Right renal cortex interstitium (tissue), 3 donors: ENCODE measurements around the gene HLA-C. TPM values are rescaled to one million over a fixed set of nuclear protein-coding genes. Genes with fewer than 3 reads are reported as not detected.
"Not testable (repeated sequence)": the region's sequence is repeated elsewhere in the genome, so short reads cannot be mapped to it uniquely, and the experiment has no call there.

Experiments
- DNase-seq, 3 donors: peaks; one replicate each; pipeline ENCODE4 v3.0.0-alpha.2; 2013; ENCODE audit warnings: low read depth in 3 of 3, low spot score in 2 of 3
- polyA plus RNA-seq, 3 donors: library from polyadenylated mRNA; unstranded; fragments of 120-200 nt; gene quantifications; one replicate each; pipeline ENCODE4 v1.2.1, GENCODE V29; 2013; ENCODE audit not compliant: insufficient read length in 3 of 3

Gene HLA-C
- polyA plus RNA-seq, 3 donors, result 81.5 to 157 (median 126) TPM

DNA sequence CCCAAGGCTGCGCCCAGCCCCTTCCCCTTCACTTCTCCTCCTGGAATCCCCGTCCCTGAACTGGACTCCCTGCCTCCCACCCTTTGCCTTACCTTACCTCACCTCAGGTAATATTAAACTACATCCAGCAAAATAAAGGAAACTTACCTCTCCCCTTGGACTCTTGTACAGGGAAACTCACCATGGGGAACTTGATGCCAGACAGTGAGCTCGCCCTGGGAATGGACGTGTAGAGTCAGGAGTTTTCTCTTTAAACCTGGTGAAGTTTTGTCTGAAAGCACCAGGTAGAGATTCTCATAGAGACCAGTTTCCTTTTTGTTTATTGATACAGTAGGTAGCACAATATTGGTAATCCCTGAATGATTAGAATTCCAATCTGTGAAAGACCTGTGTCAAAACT lies 544 bp upstream of the HLA-C start:
- DNase-seq, result peak in 1 of 3 donors; percentile 13

DNA sequence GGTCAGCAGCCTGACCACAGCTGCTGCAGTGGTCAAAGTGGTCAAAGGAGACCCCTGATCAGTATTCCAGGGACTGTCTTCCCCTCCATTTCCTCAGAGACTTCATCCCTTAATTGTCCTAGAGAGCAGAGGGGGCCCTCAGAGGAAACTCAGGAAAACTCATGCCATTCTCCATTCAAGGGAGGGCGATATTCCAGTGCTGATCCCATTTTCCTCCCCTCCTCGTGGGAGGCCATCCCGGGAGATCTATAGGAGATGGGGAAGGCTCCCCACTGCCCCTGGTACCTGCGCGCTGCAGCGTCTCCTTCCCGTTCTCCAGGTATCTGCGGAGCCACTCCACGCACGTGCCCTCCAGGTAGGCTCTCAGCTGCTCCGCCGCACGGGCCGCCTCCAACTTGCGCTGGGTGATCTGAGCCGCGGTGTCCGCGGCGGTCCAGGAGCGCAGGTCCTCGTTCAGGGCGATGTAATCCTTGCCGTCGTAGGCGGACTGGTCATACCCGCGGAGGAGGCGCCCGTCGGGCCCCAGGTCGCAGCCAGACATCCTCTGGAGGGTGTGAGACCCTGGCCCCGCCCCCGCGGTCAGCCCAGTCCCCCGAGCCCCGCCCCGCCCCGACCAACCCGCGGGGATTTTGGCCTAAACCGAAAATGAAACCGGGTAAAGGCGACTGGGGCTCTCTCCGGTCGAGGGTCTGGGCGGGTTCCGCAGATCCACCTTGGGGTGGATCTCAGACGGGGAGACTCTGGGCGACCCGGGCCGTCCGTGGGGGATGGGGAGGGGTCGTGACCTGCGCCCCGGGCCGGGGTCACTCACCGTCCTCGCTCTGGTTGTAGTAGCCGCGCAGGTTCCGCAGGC lies 878 bp downstream of the HLA-C start:
- peak in 1 of 3 donors; percentile 29 for DNase-seq

GRCh38 chr6:31268836-31269235 lies 3.1 kb downstream of the HLA-C start:
- no peak for DNase-seq

GRCh38 chr6:31268369-31268765 lies 3.5 kb downstream of the HLA-C start:
- no peak for DNase-seq

DNA sequence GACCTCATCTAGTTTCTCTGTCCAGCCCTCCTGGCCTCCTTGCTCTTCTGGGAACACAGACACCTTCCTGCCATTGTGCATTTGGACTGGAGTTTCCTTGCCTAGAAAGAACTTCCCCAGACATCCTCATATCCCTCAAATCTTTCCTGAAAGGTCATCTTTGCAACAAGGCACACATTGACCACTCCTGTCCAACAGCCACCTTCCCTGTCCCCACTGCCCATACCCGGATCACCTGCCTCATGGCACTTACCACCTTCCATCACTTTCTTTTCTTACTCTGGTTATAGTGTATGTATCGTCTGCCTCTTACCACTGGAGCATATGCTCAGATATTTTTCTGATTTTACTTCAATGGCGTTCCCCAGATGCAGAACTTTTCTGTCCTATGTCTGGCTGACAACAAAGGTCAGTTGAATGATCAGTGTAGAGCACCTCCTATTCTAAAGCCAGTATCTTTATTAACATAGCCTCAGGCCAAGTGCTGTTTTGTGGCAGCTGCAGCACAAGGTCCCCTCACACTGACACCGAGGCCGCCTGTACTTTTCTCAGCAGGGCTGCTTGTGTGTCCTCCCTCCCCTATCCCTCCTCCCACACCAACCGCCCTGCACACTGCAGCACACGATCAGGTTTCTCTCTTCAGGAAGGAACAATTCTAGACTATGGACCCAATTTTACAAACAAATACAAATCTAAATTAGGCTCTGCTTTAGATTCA lies 4.1 kb downstream of the HLA-C start:
- DNase-seq, result no peak

DNA sequence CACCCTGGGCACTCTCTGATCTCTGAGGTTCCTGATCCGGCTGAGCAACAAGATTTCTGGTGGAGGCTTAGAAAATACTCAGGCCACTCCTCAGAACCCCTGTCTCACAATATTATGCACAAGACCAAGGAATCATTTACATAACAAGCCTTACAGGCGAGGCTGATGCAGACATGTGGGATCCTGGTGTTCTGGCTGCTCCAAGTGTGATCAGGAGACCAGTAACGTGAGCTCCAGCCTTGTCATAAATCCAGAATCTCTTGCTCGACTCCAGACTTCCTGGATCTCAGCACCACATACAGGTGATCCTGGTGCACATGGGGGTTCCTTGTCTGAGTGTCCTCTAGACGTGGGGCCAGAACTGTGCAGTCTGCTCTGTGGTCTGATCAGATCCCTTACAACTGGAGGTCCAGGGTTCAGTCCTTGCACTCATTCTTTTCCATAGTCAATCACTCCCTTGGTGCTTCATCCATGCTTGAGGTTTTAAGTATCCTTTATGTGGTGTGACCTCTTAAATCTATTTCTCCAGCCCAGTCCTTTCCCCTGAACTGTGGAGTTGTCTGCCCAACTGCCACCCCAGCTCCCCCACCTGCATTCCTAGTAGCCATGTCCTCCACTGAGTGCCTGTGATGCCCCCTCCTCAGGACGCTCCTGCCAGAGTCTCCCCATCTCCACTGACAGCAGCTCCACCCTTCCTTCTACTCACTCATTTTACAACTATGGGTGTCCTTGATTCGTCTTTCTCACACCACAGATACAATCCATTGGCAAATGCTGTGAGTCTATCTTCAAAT lies 5.1 kb downstream of the HLA-C start:
- no peak for DNase-seq

DNA sequence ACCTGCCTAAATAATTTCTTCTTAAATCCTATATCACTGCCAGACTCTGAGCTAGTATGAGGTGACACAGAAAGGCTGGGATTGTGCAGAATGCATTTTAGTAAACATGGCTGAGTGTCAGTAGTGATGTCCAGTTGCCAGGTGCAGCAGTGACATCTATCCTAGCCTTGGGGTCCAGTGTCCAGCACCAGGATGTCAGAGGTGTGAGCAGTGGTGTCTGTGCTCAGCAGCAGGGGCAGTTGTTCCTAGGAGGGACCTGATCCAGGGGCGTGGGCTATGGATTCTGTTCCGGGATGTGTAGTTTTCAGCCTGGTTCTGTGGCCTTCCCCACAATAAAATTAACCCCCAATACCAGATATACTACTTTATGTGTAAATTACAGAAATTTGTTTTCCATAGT lies 6.0 kb downstream of the HLA-C start:
- DNase-seq, result no peak

DNA sequence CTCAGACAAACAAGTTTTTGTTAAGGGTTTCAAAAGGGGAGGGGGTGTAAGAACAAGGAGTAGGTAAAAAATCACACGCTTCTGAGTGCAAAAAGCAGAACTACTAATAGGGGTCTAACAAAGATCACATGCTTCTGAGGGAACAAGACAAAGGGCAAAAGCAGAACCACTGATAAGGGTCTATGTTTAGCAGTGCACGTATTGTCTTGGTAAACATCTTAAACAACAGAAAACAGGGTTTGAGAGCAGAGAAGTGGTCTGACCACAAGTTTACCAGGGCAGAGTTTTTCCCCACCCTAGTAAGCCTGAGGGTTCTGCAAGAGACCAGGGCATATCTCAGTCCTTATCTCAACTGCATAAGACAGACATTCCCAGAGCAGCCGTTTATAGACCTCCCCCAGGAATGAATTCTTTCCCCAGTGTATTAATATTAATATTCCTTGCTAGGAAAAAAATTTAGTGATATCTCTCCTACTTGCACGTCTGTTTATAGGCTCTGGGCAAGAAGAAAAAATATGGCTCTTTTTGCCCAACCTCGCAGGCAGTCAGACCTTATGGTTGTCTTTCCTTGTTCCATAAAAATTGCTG lies 8.5 kb downstream of the HLA-C start:
- not testable (repeated sequence) for DNase-seq

DNA sequence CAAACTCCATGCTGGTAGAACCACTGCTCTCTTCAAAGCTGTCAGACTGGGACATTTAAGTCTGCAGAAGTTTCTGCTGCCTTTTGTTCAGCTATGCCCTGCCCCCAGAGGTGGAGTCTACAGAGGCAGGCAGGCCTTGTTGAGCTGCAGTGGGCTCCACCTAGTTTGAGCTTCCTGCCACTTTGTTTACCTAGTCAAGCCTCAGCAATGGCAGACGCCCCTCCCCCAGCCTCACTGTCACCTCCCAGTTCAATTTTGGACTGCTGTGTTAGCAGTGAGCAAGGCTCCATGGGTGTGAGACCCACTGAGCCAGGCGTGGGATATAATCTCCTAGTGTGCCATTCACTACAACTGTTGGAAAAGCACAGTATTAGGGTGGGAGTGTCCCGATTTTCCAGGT lies 11.9 kb downstream of the HLA-C start:
- DNase-seq, result not testable (repeated sequence)

- DNase-seq, result no peak
These were observed 19.3 kb downstream of the HLA-C start for GRCh38 chr6:31252625-31253024.

DNA sequence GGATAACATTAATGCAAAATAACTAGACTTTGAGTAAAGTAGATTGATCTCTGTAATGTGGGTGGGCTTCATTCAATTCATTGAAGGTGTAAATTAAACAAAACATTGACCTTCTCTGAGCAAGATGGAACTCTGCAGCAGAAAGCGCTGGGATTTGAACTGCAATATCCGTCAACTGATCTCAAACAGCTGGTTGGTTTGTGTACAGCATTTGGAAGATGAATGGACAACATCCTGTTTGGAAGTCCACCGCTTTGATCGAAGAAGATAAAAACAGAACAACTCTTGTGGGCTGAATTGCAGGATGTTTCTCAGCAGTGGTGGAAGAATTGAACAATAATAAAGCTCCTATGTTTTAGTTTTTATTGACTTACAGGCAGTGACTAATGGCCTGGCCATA lies 20.6 kb downstream of the HLA-C start:
- no peak for DNase-seq

- DNase-seq, result no peak
These were observed 22.7 kb downstream of the HLA-C start for GRCh38 chr6:31249184-31249583.

DNA sequence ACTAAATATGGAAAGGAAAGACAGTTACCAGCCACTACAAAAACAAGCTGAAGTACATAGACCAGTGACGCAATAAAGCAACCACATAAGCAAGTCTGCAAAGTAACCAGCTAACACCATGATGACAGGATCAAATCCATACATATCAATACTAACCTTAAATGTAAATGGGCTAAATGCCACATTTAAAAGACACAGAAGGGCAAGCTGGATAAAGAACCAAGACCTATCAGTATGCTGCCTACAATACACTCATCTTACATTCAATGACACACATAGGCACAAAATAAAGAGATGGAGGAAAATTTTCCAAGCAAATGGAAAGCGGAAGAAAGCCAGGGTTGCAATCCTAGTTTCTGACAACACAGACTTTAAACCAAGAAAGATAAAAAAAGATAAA lies 24.1 kb downstream of the HLA-C start:
- no peak for DNase-seq

GRCh38 chr6:31246051-31246521 lies 25.8 kb downstream of the HLA-C start:
- DNase-seq, result peak in 2 of 3 donors; percentile 44 to 49

DNA sequence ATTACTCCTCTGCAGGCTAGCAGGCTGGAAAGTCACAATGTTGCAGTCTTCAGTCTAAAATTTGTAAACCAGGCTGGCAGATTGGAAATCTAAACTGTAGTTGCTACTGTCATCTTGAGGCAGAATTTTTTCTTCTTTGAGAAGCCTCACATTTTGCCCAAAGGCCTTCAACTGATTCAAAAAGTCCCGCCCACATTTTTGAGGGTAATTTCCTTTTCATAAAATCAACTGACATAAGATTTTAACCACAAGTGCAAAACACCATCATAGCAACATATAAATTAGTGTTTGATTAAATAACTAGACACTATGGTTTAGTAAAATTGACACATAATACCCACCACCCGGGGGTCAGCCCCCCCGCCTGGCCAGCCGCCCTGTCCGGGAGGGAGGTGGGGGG lies 28.4 kb downstream of the HLA-C start:
- no peak for DNase-seq

- no peak for DNase-seq
These were observed 32.0 kb downstream of the HLA-C start for GRCh38 chr6:31239854-31240253.

- not testable (repeated sequence) for DNase-seq
These were observed 37.8 kb downstream of the HLA-C start for GRCh38 chr6:31234101-31234500.

DNA sequence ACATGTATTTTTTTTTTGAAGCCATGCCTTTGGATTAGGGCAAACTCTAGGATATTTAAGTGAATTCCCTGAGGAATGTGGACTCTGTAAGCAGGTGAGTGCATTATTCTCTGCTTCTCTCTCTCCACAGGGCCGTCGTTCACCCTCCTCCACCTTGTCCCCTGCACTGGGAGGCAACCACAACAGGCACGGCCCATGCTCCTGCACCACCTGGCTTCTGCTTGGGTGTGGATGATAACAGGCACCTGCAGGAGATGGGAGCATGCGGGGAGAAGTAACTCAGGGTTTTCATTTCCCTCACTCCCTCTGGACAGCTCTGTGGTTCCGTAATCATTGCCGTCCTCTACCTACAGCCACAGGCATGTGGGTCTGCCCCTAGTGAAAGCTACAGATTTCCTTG lies 43.4 kb downstream of the HLA-C start:
- DNase-seq, result no peak

DNA sequence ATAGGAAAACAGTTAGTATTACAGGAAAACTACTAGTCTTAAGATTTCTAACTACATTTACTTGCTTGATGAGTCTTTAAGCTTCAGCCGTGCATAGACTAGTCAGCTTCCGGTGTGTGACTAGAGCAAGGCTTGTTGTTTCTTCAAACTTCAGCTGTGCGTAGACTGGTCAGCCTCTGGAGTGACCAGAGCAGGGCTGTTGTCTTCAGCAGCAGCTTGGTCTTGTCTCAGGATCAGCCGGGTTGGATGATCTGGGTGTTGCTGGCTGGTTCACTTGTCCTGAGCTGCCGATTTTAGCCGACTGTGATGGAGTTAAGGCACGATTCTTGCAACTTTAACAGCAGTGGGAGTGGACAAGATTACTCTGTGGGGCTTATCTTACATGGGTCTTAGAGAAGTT lies 44.7 kb downstream of the HLA-C start:
- no peak for DNase-seq

- DNase-seq, result no peak
These were observed 46.2 kb downstream of the HLA-C start for GRCh38 chr6:31225735-31226134.

DNA sequence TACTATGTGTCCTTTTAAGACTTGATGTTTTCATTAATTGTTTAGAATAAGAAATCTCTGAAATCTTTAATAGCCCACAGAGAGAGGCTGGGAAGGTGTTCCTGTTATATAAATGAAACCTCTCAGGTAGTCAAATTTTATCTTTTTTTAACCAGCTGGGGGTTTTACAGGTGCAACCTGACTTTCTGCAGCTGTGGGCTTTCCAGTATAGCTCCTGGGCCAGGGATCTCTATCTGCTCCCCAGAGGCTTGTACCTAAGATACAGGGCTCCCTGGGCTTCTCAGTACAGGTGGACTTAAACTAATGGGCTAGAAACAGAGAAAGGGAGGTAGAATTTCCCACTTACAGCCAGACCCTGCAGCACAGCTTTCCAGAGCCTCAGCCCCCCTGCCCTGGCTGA lies 49.4 kb downstream of the HLA-C start:
- DNase-seq, result no peak
